Mucosa of rectum (tissue), 2 donors: ENCODE data around the gene RASGRF1.

Experiments used
- H3K27ac ChIP-seq, 2 donors: one replicate each; pipeline ENCODE4 v1.7.0; 2013; ENCODE audit warnings: inconsistent platforms in 2 of 2, low read depth in 2 of 2, low read length in 2 of 2
- H3K27me3 ChIP-seq, 2 donors: one replicate each; pipeline ENCODE4 v1.7.0; 2013; ENCODE audit warnings: low read length in 2 of 2; ENCODE audit not compliant: control insufficient read depth in 2 of 2, insufficient read depth in 2 of 2
- H3K36me3 ChIP-seq, 2 donors: one replicate each; pipeline ENCODE4 v1.7.0; 2013; ENCODE audit warnings: low read length in 2 of 2; ENCODE audit not compliant: control insufficient read depth in 2 of 2, insufficient read depth in 2 of 2
- H3K4me1 ChIP-seq, 2 donors: one replicate each; pipeline ENCODE4 v1.7.0; 2013; ENCODE audit warnings: low read length in 2 of 2, mild to moderate bottlenecking in 1 of 2; ENCODE audit not compliant: control insufficient read depth in 2 of 2, insufficient read depth in 2 of 2
- H3K4me3 ChIP-seq, 2 donors: one replicate each; pipeline ENCODE4 v1.7.0; 2013; ENCODE audit warnings: low read length in 2 of 2
- H3K9ac ChIP-seq, 2 donors: one replicate each; pipeline ENCODE4 v1.7.0; 2013; ENCODE audit warnings: low read length in 2 of 2, low read depth in 1 of 2, mild to moderate bottlenecking in 1 of 2
- H3K9me3 ChIP-seq, 2 donors: one replicate each; pipeline ENCODE4 v1.7.0; 2013; ENCODE audit warnings: low read length in 2 of 2; ENCODE audit not compliant: control insufficient read depth in 2 of 2
- donor health status: healthy.
- donor health status: Normal muscosa, but diverticular disease.

The RASGRF1 gene

GRCh38 chr15:78921940-78922339 lies 168.6 kb downstream of the RASGRF1 start:
- H3K9ac ChIP-seq = no peak overlapping the region
- no peaks in the 10 kb centered on the region for H3K27me3 ChIP-seq
- H3K27ac ChIP-seq = no peak overlapping the region
- H3K4me3 ChIP-seq = no peak overlapping the region
- H3K36me3 ChIP-seq = peaks cover 26 to 41% of the 10 kb centered on the region in 2 donors
- H3K9me3 ChIP-seq = no peaks in the 10 kb centered on the region
- H3K4me1 ChIP-seq = no peaks in the 10 kb centered on the region

- Histone ChIP-seq H3K27ac (no peak overlapping the region), H3K4me3 (no peak overlapping the region), H3K9me3 (no peaks in the 10 kb centered on the region), H3K27me3 (no peaks in the 10 kb centered on the region), H3K4me1 (no peaks in the 10 kb centered on the region), H3K36me3 (peaks cover 26 to 38% of the 10 kb centered on the region in 2 donors), H3K9ac (no peak overlapping the region)
These were observed 169.1 kb downstream of the RASGRF1 start for GRCh38 chr15:78921517-78921916.

GRCh38 chr15:78917888-78918287 lies 172.7 kb downstream of the RASGRF1 start:
- no peak overlapping the region for H3K9ac ChIP-seq
- peaks cover 19 to 26% of the 10 kb centered on the region in 2 donors for H3K36me3 ChIP-seq
- no peaks in the 10 kb centered on the region for H3K9me3 ChIP-seq
- H3K4me3 ChIP-seq = no peak overlapping the region
- no peak overlapping the region for H3K27ac ChIP-seq
- no peaks in the 10 kb centered on the region for H3K27me3 ChIP-seq
- H3K4me1 ChIP-seq = no peaks in the 10 kb centered on the region

GRCh38 chr15:78916088-78916487 lies 174.5 kb downstream of the RASGRF1 start:
- H3K36me3 ChIP-seq = peaks cover 11 to 20% of the 10 kb centered on the region in 2 donors
- no peak overlapping the region for H3K4me3 ChIP-seq
- H3K9ac ChIP-seq = no peak overlapping the region
- no peak overlapping the region for H3K27ac ChIP-seq
- no peaks in the 10 kb centered on the region for H3K27me3 ChIP-seq
- H3K9me3 ChIP-seq = no peaks in the 10 kb centered on the region
- no peaks in the 10 kb centered on the region for H3K4me1 ChIP-seq

- Histone ChIP-seq H3K4me3 (no peak overlapping the region), H3K9me3 (no peaks in the 10 kb centered on the region), H3K9ac (no peak overlapping the region), H3K4me1 (no peaks in the 10 kb centered on the region), H3K36me3 (peaks cover 15 to 19% of the 10 kb centered on the region in 2 donors), H3K27ac (no peak overlapping the region), H3K27me3 (no peaks in the 10 kb centered on the region)
These were observed 175.1 kb downstream of the RASGRF1 start for GRCh38 chr15:78915341-78916087.

- Histone ChIP-seq H3K27me3 (no peaks in the 10 kb centered on the region), H3K4me3 (no peak overlapping the region), H3K9ac (no peak overlapping the region), H3K36me3 (peaks cover 23 to 27% of the 10 kb centered on the region in 2 donors), H3K27ac (no peak overlapping the region), H3K9me3 (no peaks in the 10 kb centered on the region), H3K4me1 (no peaks in the 10 kb centered on the region)
These were observed 176.4 kb downstream of the RASGRF1 start for GRCh38 chr15:78914027-78914764.

GRCh38 chr15:78913012-78913411 lies 177.6 kb downstream of the RASGRF1 start:
- Histone ChIP-seq H3K4me1 (no peaks in the 10 kb centered on the region), H3K4me3 (no peak overlapping the region), H3K9me3 (no peaks in the 10 kb centered on the region), H3K27ac (no peak overlapping the region), H3K9ac (no peak overlapping the region), H3K36me3 (peaks cover 22 to 23% of the 10 kb centered on the region in 2 donors), H3K27me3 (no peaks in the 10 kb centered on the region)

- Histone ChIP-seq H3K4me3 (no peak overlapping the region), H3K9ac (no peak overlapping the region), H3K9me3 (no peaks in the 10 kb centered on the region), H3K27me3 (no peaks in the 10 kb centered on the region), H3K27ac (no peak overlapping the region), H3K4me1 (no peaks in the 10 kb centered on the region), H3K36me3 (peaks cover 25% of the 10 kb centered on the region in 2 donors)
These were observed 178.3 kb downstream of the RASGRF1 start for GRCh38 chr15:78912316-78912715.

GRCh38 chr15:78910271-78910670 lies 180.3 kb downstream of the RASGRF1 start:
- Histone ChIP-seq H3K4me3 (no peak overlapping the region), H3K4me1 (no peaks in the 10 kb centered on the region), H3K9me3 (no peaks in the 10 kb centered on the region), H3K9ac (no peak overlapping the region), H3K36me3 (peaks cover 38 to 39% of the 10 kb centered on the region in 2 donors), H3K27me3 (no peaks in the 10 kb centered on the region), H3K27ac (no peak overlapping the region)
